Stimulated activated CD4-positive, alpha-beta T cell treated with anti-CD3 and anti-CD28 coated beads, Interleukin-15, amount 100 ng/mL, for 24 hours (primary cell): ENCODE data around the gene CYP2R1.
"Not testable (repeated sequence)": the region's sequence is repeated elsewhere in the genome, so short reads cannot be mapped to it uniquely, and the experiment has no call there.

Source experiments
- DNase-seq: peaks from one replicate; pipeline ENCODE4 v3.0.0-alpha.2; 2020

The CYP2R1 gene

GRCh38 chr11:14891143-14892035, 642 bp downstream of the CYP2R1 start:
- DNase-seq = peak; percentile 88

DNA sequence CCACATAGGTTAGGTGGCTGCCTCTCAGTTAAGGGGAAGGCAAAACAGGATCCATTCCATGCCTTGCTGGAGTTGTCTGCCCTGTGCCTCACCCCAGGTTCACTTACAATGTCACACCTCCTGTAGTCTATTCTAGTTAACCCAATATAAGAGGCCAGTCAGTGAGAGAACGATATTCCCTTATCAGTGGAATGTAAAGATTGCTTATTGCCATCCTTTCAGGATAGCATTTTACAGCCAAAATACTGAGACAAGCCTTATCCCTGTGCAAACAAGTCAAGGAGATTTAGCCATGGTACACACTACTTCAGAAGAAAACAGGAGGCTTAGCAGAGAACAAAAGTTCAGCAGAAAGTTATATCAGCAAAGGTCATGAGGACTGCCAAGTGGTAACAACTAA, 5.5 kb downstream of the CYP2R1 start:
- DNase-seq = no peak

DNA sequence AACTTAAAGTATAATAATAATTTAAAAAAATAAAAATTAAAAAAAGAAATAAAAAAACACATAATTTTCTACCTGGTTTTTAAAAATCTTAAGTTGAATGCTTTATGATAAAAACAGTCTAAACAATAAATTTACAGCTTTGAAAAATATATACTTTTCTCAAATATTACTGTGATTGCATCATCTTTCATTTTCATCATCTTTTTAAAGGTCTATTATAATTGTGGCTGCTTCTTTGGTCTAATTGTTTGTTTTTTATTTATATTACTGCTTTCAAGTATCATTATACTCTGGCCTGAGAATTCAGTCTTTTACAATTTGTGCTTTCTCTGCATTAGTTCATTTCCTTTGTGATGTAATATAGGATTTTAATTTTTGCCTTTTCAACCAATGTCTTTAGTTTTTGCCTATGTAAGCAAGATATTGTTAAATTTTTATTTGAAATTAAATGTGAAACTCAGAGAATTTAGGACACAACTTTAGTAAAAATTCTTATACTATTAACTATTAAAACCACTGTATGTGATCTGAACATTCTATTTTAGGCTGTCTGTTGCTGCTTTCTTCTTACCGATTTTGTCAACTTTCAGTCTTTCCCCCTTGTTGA, 7.3 kb downstream of the CYP2R1 start:
- DNase-seq = no peak

GRCh38 chr11:14883683-14884082, 8.3 kb downstream of the CYP2R1 start:
- not testable (repeated sequence) for DNase-seq

GRCh38 chr11:14882196-14882595, 9.8 kb downstream of the CYP2R1 start:
- DNase-seq = no peak

- DNase-seq = no peak
These were observed 10.3 kb downstream of the CYP2R1 start for GRCh38 chr11:14881576-14882193.

DNA sequence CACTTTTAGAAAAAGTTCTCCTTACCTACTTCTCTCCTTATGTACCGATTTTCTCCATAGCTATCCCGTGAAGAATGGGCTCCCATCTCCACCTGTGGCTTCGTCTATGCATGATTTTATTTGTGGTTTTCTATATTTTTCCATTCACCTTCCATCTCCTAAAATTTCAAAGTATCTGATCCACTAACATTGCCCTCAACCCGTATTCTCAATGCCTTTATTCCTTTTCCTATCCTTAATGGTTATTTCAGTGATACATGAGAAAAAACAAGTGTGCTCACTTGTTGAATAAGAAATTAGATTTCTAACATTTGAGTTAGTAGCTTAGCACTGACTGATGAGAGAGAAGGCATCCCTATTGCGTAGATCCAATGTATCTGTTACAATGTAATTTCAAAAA, 16.9 kb downstream of the CYP2R1 start:
- DNase-seq = no peak

DNA sequence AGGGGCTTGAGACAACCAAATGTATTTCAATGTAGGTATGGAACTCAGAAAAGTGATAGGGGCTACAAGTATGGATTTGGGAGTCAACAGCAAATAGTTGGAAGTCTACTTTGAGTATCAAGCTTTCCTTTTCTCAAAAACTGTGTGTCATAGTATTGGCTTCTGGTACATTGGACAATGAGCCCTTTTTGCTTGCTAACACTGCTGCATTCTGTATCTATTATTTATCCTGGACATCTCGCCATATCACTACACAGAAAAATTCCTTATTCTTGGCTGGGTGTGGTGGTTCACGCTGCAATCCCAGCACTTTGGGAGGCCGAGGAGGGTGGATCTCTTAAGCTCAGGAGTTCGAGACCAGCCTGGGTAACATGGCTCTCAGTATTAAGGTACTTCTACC, 18.4 kb downstream of the CYP2R1 start:
- no peak for DNase-seq

DNA sequence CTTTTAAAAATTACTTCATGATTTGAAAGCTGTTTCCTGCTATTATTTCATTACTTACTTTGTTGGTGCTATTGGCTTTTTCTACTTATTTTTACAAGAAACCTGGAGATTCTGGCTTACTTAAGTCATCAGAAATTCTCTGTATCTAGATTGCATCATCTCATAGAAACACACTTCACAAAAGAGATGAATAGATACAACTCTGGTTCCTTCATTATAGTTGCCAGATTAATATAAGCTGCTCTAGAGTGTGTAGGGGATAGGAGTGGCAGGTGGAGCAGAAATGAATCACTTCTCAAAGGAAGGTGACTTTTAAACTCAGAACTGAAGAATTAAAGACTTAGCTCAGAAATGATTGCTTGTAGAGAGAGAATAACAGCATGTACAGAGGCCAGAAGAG, 20.0 kb downstream of the CYP2R1 start:
- no peak for DNase-seq

- not testable (repeated sequence) for DNase-seq
These were observed 28.3 kb downstream of the CYP2R1 start for GRCh38 chr11:14863775-14864174.

DNA sequence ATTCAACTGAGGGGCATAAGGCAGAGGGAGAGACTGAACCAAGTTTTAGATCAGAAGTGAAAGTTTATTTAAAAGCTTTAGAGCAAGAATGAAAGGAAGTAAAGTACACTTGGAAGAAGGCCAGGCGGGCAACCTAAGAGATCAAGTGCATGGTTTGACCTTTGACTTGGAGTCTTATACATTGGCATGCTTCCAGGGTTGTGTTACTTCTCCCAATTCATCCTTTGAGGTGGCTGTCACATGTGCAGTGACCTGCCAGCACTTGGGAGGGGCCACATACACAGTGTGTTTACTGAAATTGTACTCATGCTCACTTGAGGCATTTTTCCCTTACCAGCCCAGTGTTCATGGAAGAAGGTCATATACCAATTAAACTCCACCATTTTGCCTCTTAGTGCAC, 30.4 kb downstream of the CYP2R1 start:
- DNase-seq = no peak

DNA sequence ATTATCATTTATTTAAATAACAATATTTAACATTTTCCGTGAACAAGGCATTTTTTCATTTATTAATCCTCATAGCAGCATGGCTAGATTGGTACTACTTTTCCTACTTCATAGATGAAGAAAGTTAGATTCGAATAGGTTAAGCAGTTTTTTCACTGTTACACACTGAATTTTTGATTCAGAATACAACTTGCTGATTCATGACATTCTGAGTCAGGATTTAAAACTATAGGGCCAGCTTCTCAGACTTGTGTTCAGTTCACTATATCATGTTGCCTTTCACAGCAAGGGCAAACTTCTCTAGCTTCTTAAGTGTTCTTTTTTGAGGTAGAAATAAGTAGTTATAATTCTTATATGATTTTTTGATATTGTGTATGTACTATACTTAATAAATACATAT, 31.5 kb downstream of the CYP2R1 start:
- no peak for DNase-seq

GRCh38 chr11:14858404-14858803, 33.6 kb downstream of the CYP2R1 start:
- no peak for DNase-seq

DNA sequence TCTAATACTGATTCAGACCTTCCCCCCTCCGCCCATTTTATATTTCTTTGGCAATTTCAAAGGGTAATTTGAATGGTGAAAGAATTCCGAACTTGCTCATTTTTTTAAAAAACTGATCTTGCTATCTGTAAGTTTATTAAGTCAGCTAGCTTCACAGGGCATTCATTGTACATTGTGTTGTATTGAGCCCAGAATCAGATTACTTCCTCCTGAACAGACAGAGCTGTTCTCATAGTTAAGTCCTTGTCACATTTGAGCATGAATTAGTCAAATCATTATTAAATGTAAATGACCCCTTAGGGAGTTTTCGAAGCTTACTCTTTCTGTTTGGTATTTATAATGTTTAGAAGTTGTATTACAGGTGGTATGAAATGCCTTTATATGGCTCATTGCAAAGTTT, 34.4 kb downstream of the CYP2R1 start:
- no peak for DNase-seq

- DNase-seq = no peak
These were observed 36.1 kb downstream of the CYP2R1 start for GRCh38 chr11:14855890-14856289.

- DNase-seq = no peak
These were observed 38.0 kb downstream of the CYP2R1 start for GRCh38 chr11:14854057-14854456.

DNA sequence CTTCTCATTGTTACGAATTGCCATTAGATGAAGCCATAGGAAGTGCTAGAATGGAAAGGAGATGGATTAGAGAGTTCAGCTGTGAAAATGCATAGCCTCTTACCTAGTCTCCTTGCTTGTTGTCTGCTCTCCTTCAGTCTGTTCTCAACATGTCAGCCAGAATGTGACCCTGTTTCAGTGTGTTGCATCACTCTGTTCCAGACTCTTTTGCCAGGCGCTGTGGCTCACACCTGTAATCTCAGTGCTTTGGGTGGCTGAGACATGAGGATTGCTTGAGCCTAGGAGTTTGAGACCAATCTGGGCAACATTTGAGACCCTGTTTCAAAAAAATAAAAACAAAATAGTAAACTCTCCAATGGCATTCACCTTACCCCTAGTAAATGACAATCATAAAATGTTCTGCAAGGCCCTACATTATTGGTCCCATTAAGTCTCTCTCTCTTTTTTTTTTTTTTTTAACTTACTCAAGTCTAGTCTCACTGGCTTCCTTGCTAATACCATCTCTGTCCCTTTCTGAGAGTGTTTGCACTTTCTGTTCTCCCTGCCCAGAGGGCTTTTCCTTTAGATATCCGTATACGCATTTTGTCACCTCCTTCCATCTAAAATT, 39.4 kb downstream of the CYP2R1 start:
- DNase-seq = no peak

GRCh38 chr11:14842002-14842401, 50.0 kb downstream of the CYP2R1 start:
- no peak for DNase-seq

DNA sequence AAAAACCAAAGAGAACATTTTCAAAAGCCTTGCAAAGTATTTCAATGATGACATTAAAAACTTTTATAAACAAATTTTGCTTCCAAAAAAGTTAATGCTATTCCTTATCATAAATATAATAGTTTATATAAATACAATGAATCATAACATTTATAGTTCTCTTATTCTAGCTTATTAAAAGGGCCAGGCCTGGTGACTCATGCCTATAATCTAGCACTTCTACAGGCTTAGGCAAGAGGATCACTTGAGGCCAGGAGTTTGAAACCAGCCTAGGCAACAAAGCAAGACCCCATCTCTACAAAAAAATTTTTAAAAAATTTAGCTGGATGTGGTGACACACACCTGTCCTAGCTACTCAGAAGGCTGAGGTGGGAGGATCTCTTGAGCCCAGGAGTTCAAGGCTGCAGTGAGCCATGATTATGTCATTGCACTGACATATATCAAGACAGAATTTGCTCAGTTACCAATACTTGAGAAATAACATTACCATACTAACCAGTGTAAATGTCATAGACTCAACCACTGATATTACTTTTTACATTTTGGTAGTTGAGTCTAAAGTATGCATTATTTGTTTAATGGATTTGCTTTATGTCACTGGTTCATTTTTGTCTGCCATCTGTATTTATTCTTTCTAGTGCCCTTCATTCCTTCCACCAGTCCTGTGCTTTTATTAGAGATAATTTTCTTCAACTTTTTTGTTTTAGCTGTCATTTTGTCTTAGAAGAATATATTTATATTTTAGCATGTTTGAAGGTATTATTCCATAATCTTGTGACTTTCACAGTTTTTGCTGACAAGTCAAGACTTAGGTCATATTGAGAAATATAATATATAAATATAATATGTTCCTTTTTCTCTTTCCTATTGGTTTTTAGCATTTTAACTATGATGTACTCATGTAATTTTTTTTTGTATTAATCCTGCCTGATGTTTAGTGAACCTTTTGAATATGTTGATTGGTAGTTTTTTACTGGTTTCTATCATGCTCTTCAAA, 56.2 kb downstream of the CYP2R1 start:
- DNase-seq = no peak
